CD1c-positive myeloid dendritic cell (primary cell): ENCODE measurements around the gene TGM6.
"Not testable (repeated sequence)": the region's sequence is repeated elsewhere in the genome, so short reads cannot be mapped to it uniquely, and the experiment has no call there.

ENCODE experiments used
- DNase-seq: peaks from one replicate; pipeline ENCODE4 v3.0.0-alpha.2; 2016; ENCODE audit errors: extremely low spot score

TGM6 gene

GRCh38 chr20:2398449-2398848 is 17.7 kb downstream of the TGM6 start:
- peak; percentile 60 for DNase-seq

- DNase-seq: no peak
Measured at GRCh38 chr20:2399390-2399789, 18.7 kb downstream of the TGM6 start.

- no peak for DNase-seq
Measured at GRCh38 chr20:2400290-2400689, 19.6 kb downstream of the TGM6 start.

- no peak for DNase-seq
Measured at GRCh38 chr20:2401527-2401926, 20.8 kb downstream of the TGM6 start.

- peak; percentile 12 for DNase-seq
Measured at GRCh38 chr20:2402271-2402980, 21.7 kb downstream of the TGM6 start.

- no peak for DNase-seq
Measured at GRCh38 chr20:2403291-2404052, 22.8 kb downstream of the TGM6 start.

- DNase-seq: no peak
Measured at GRCh38 chr20:2405693-2406065, 25.0 kb downstream of the TGM6 start.

- not testable (repeated sequence) for DNase-seq
Measured at GRCh38 chr20:2407355-2407754, 26.7 kb downstream of the TGM6 start.

- no peak for DNase-seq
Measured at GRCh38 chr20:2408111-2408510, 27.4 kb downstream of the TGM6 start.

- no peak for DNase-seq
Measured at GRCh38 chr20:2416541-2417212, 36.0 kb downstream of the TGM6 start.

- DNase-seq: no peak
Measured at GRCh38 chr20:2417213-2417541, 36.5 kb downstream of the TGM6 start.

- DNase-seq: no peak
Measured at GRCh38 chr20:2418388-2418787, 37.7 kb downstream of the TGM6 start.

- no peak for DNase-seq
Measured at GRCh38 chr20:2420510-2420909, 39.8 kb downstream of the TGM6 start.

GRCh38 chr20:2421247-2421646 is 40.5 kb downstream of the TGM6 start:
- no peak for DNase-seq

- DNase-seq: no peak
Measured at GRCh38 chr20:2429051-2429450, 48.4 kb downstream of the TGM6 start.

GRCh38 chr20:2430538-2430937 is 49.8 kb downstream of the TGM6 start:
- DNase-seq: no peak

- no peak for DNase-seq
Measured at GRCh38 chr20:2431185-2431584, 50.5 kb downstream of the TGM6 start.

GRCh38 chr20:2446845-2447244 is 66.1 kb downstream of the TGM6 start:
- DNase-seq: peak; percentile 85

GRCh38 chr20:2449386-2449785 is 68.7 kb downstream of the TGM6 start:
- DNase-seq: peak; percentile 10

- DNase-seq: no peak
Measured at GRCh38 chr20:2451422-2451821, 70.7 kb downstream of the TGM6 start.

GRCh38 chr20:2451939-2452732 is 71.4 kb downstream of the TGM6 start:
- peak; percentile 74 for DNase-seq

GRCh38 chr20:2453792-2454191 is 73.1 kb downstream of the TGM6 start:
- no peak for DNase-seq
